ENCODE results near the gene SH2D3A.

GRCh38 chr19:6788896-6789295, 21.7 kb upstream of the SH2D3A start:
- TF ChIP-seq CTCF (IDR thresholded peaks at IDR 0.05) (no peak), EZH2 (IDR thresholded peaks at IDR 0.05; ENCODE audit: borderline replicate concordance, insufficient read depth, low read depth, low read length, poor library complexity, severe bottlenecking) (no peak)

Data from B cell (primary cell).